MCF 10A (cell line): ENCODE data around the gene MYLIP. TPM values are rescaled to one million over a fixed set of nuclear protein-coding genes. Genes with fewer than 3 reads are reported as not detected.

Experiments
- BruUV-seq: library from RNA; stranded (reverse); fragments of 400-500 nt; replicated peaks from 2 replicates; lab custom pipeline; 2021; lab: Mats Ljungman, UMichigan
- CTCF ChIA-PET: fragments of 300-600 bp; sonication (Branson Sonifier 250); formaldehyde crosslinking; extraction: SDS; loops from one replicate; lab custom pipeline; 2021; ENCODE audit warnings: antibody characterized with exemption, inconsistent platforms; lab: Yijun Ruan, JAX
- POLR2A ChIA-PET: fragments of 300-600, 350-650 bp; sonication (Branson Sonifier 250); formaldehyde crosslinking; extraction: SDS; loops from one replicate; lab custom pipeline; 2020; ENCODE audit warnings: antibody characterized with exemption, inconsistent platforms; lab: Yijun Ruan, JAX
- DNase-seq: peaks from one replicate; pipeline ENCODE4 v3.0.0-alpha.2; 2018; ENCODE audit not compliant: unreplicated experiment
- H3K27ac Mint-ChIP-seq: one replicate; pipeline ENCODE4 v1.8.0; 2022; ENCODE audit warnings: mild to moderate bottlenecking, low read depth, mixed read lengths; ENCODE audit not compliant: unreplicated experiment
- H3K27me3 Mint-ChIP-seq: one replicate; pipeline ENCODE4 v1.8.0; 2022; ENCODE audit warnings: mixed read lengths; ENCODE audit not compliant: insufficient read depth, unreplicated experiment
- H3K36me3 Mint-ChIP-seq: one replicate; pipeline ENCODE4 v1.8.0; 2022; ENCODE audit warnings: mild to moderate bottlenecking, moderate library complexity, mixed read lengths; ENCODE audit not compliant: insufficient read depth, unreplicated experiment
- H3K4me1 Mint-ChIP-seq: one replicate; pipeline ENCODE4 v1.8.0; 2022; ENCODE audit warnings: mixed read lengths; ENCODE audit not compliant: insufficient read depth, unreplicated experiment
- H3K4me3 Mint-ChIP-seq: one replicate; pipeline ENCODE4 v1.8.0; 2022; ENCODE audit warnings: mild to moderate bottlenecking, moderate library complexity, mixed read lengths; ENCODE audit not compliant: unreplicated experiment
- H3K9me3 Mint-ChIP-seq: one replicate; pipeline ENCODE4 v1.8.0; 2022; ENCODE audit warnings: mixed read lengths; ENCODE audit not compliant: unreplicated experiment
- CTCF ChIP-seq: fragments of 200-600 bp; IDR thresholded peaks from one replicate; pipeline ENCODE4 v1.8.0; 2022; ENCODE audit warnings: antibody characterized with exemption, mild to moderate bottlenecking; ENCODE audit not compliant: unreplicated experiment
- intact Hi-C: fragments of 100-400 bp; cut with micrococcal nuclease; formaldehyde crosslinking; loops from 2 replicates; pipeline ENCODE4 v1.14.1; 2022
- total RNA-seq: library from RNA; stranded (reverse); gene quantifications from 2 replicates; pipeline ENCODE4 v1.2.3, GENCODE V29; 2022

MYLIP gene
- total RNA-seq, 1 experiment from 2014 or later, result 2.1 TPM

GRCh38 chr6:16134430-16134829 is 5.5 kb downstream of the MYLIP start:
- ChIA-PET POLR2A (no interaction called here), CTCF (interaction anchor here (0.5 to 0.9 kb wide), 2 partner anchors 45 to 49 kb away, joined by 3 to 5 read pairs; no protein-coding TSS in a partner anchor)
- no peak for TF ChIP-seq CTCF
- intact Hi-C loops, result no loop called here
- no peaks in the 10 kb centered on the region for H3K27me3 Mint-ChIP-seq
- H3K4me3 Mint-ChIP-seq, result no peak overlapping the region
- H3K9me3 Mint-ChIP-seq, result no peaks in the 10 kb centered on the region
- BruUV-seq, result no TSS peak
- H3K36me3 Mint-ChIP-seq, result no peaks in the 10 kb centered on the region
- no peak for DNase-seq
- no peak overlapping the region for H3K27ac Mint-ChIP-seq
- peaks cover 32% of the 10 kb centered on the region for H3K4me1 Mint-ChIP-seq

- intact Hi-C loops, result no loop called here
- no peak overlapping the region for H3K27ac Mint-ChIP-seq
- no peaks in the 10 kb centered on the region for H3K27me3 Mint-ChIP-seq
- TF ChIP-seq CTCF, result no peak
- ChIA-PET CTCF (interaction anchor here (0.7 kb wide), 1 partner anchor 24 kb away, joined by 3 read pairs; no protein-coding TSS in a partner anchor), POLR2A (no interaction called here)
- H3K4me3 Mint-ChIP-seq, result no peak overlapping the region
- no peak for DNase-seq
- no peaks in the 10 kb centered on the region for H3K36me3 Mint-ChIP-seq
- H3K4me1 Mint-ChIP-seq, result peaks cover 27% of the 10 kb centered on the region
- BruUV-seq, result no TSS peak
- no peaks in the 10 kb centered on the region for H3K9me3 Mint-ChIP-seq
These were observed 6.2 kb downstream of the MYLIP start for GRCh38 chr6:16135066-16135465.

GRCh38 chr6:16136091-16136490 is 7.2 kb downstream of the MYLIP start:
- BruUV-seq, result no TSS peak
- Mint-ChIP-seq H3K27ac (no peak overlapping the region), H3K36me3 (no peaks in the 10 kb centered on the region), H3K9me3 (no peaks in the 10 kb centered on the region), H3K4me3 (no peak overlapping the region), H3K27me3 (no peaks in the 10 kb centered on the region), H3K4me1 (peaks cover 29% of the 10 kb centered on the region)
- intact Hi-C loops, result no loop called here
- ChIA-PET POLR2A (interaction anchor here (0.7 to 2.9 kb wide), 5 partner anchors 8 to 46 kb away, joined by 3 to 10 read pairs (median 4); partner anchors contain the start of gene MYLIP), CTCF (interaction anchor here (1.8 to 2.6 kb wide), 2 partner anchors 8 to 445 kb away, joined by 4 to 17 read pairs; partner anchors contain the start of gene MYLIP)
- no peak for TF ChIP-seq CTCF
- no peak for DNase-seq

- Mint-ChIP-seq H3K9me3 (no peaks in the 10 kb centered on the region), H3K36me3 (peaks cover 6% of the 10 kb centered on the region), H3K27ac (peak overlapping the region; percentile 54), H3K4me1 (peaks cover 29% of the 10 kb centered on the region), H3K4me3 (peak overlapping the region; percentile 43), H3K27me3 (no peaks in the 10 kb centered on the region)
- ChIA-PET CTCF (interaction anchor here (0.6 to 2.6 kb wide), 8 partner anchors 8 to 711 kb away, joined by 3 to 17 read pairs (median 4); partner anchors contain the start of gene MYLIP), POLR2A (interaction anchor here (0.6 to 2.9 kb wide), 14 partner anchors 8 to 815 kb away, joined by 3 to 10 read pairs (median 3); partner anchors contain the start of genes DTNBP1 and MYLIP)
- peak; percentile 78 for DNase-seq
- BruUV-seq, result no TSS peak
- intact Hi-C loops, result no loop called here
- TF ChIP-seq CTCF, result no peak
These were observed 8.0 kb downstream of the MYLIP start for GRCh38 chr6:16136621-16137450.
